ENCODE data around the gene SIK3.
"Not testable (repeated sequence)": the region's sequence is repeated elsewhere in the genome, so short reads cannot be mapped to it uniquely, and the experiment has no call there.

The SIK3 gene

GRCh38 chr11:116835042-116835772 is 263.0 kb downstream of the SIK3 start:
- TF ChIP-seq EZH2 (IDR thresholded peaks at IDR 0.05; ENCODE audit: borderline replicate concordance, low read depth, low read length, severe bottlenecking) (no peak), CTCF (IDR thresholded peaks at IDR 0.05; ENCODE audit: borderline replicate concordance, extremely low read depth, low read length, poor library complexity, severe bottlenecking) (no peak)
- Histone ChIP-seq H3K9me3 (ENCODE audit: insufficient read depth, low read length, severe bottlenecking) (no peaks in the 10 kb centered on the region), H2AFZ (ENCODE audit: low read depth, low read length) (peak overlapping the region; percentile 90), H4K20me1 (ENCODE audit: insufficient read depth, low read length) (no peaks in the 10 kb centered on the region), H3K9ac (ENCODE audit: low read depth, low read length) (peak overlapping the region; percentile 77), H3K27ac (ENCODE audit: low read length) (peak overlapping the region; percentile 87), H3K4me2 (ENCODE audit: insufficient read depth, low read length) (peak overlapping the region; percentile 87), H3K4me1 (ENCODE audit: insufficient read depth, low read length) (peaks cover 21% of the 10 kb centered on the region), H3K36me3 (ENCODE audit: insufficient read depth, low read length) (no peaks in the 10 kb centered on the region), H3K79me2 (ENCODE audit: insufficient read depth, low read length) (no peaks in the 10 kb centered on the region), H3K27me3 (ENCODE audit: insufficient read depth, low read length, poor library complexity) (no peaks in the 10 kb centered on the region), H3K4me3 (ENCODE audit: low read depth in 1 of 2, low read length in 2 of 2) (peak overlapping the region; percentile 13 to 69)
- DNase-seq, result peak; percentile 48
- ATAC-seq (ENCODE audit: insufficient read depth, low read depth), result peak; percentile 30

- H3K27ac ChIP-seq (ENCODE audit: low read length); H4K20me1 ChIP-seq (ENCODE audit: insufficient read depth, low read length); H3K36me3 ChIP-seq (ENCODE audit: insufficient read depth, low read length); H3K79me2 ChIP-seq (ENCODE audit: insufficient read depth, low read length); H3K4me3 ChIP-seq (ENCODE audit: low read depth in 1 of 2, low read length in 2 of 2); DNase-seq; H2AFZ ChIP-seq (ENCODE audit: low read depth, low read length); H3K9me3 ChIP-seq (ENCODE audit: insufficient read depth, low read length, severe bottlenecking); H3K27me3 ChIP-seq (ENCODE audit: insufficient read depth, low read length, poor library complexity); ATAC-seq (ENCODE audit: insufficient read depth, low read depth); H3K9ac ChIP-seq (ENCODE audit: low read depth, low read length): not testable (repeated sequence)
- H3K4me1 ChIP-seq (ENCODE audit: insufficient read depth, low read length), result peaks cover 21% of the 10 kb centered on the region
- H3K4me2 ChIP-seq (ENCODE audit: insufficient read depth, low read length), result peak overlapping the region; percentile 87
These were observed 263.6 kb downstream of the SIK3 start for GRCh38 chr11:116834535-116835041.

GRCh38 chr11:116833816-116834534 is 264.3 kb downstream of the SIK3 start:
- Histone ChIP-seq H3K9ac (ENCODE audit: low read depth, low read length) (no peak overlapping the region), H3K9me3 (ENCODE audit: insufficient read depth, low read length, severe bottlenecking) (no peaks in the 10 kb centered on the region), H3K36me3 (ENCODE audit: insufficient read depth, low read length) (no peaks in the 10 kb centered on the region), H3K4me1 (ENCODE audit: insufficient read depth, low read length) (peaks cover 21% of the 10 kb centered on the region), H3K4me3 (ENCODE audit: low read depth in 1 of 2, low read length in 2 of 2) (no peak overlapping the region), H3K79me2 (ENCODE audit: insufficient read depth, low read length) (no peaks in the 10 kb centered on the region), H3K27me3 (ENCODE audit: insufficient read depth, low read length, poor library complexity) (no peaks in the 10 kb centered on the region), H3K4me2 (ENCODE audit: insufficient read depth, low read length) (no peak overlapping the region), H3K27ac (ENCODE audit: low read length) (no peak overlapping the region), H4K20me1 (ENCODE audit: insufficient read depth, low read length) (no peaks in the 10 kb centered on the region), H2AFZ (ENCODE audit: low read depth, low read length) (no peak overlapping the region)
- TF ChIP-seq EZH2 (IDR thresholded peaks at IDR 0.05; ENCODE audit: borderline replicate concordance, low read depth, low read length, severe bottlenecking) (no peak), CTCF (IDR thresholded peaks at IDR 0.05; ENCODE audit: borderline replicate concordance, extremely low read depth, low read length, poor library complexity, severe bottlenecking) (no peak)
- no peak for DNase-seq
- ATAC-seq (ENCODE audit: insufficient read depth, low read depth), result no peak

- Histone ChIP-seq H3K4me3 (ENCODE audit: low read depth in 1 of 2, low read length in 2 of 2) (no peak overlapping the region), H2AFZ (ENCODE audit: low read depth, low read length) (no peak overlapping the region), H3K79me2 (ENCODE audit: insufficient read depth, low read length) (no peaks in the 10 kb centered on the region), H3K4me1 (ENCODE audit: insufficient read depth, low read length) (peaks cover 21% of the 10 kb centered on the region), H3K9ac (ENCODE audit: low read depth, low read length) (no peak overlapping the region), H3K36me3 (ENCODE audit: insufficient read depth, low read length) (no peaks in the 10 kb centered on the region), H3K27ac (ENCODE audit: low read length) (no peak overlapping the region), H3K9me3 (ENCODE audit: insufficient read depth, low read length, severe bottlenecking) (no peaks in the 10 kb centered on the region), H3K4me2 (ENCODE audit: insufficient read depth, low read length) (no peak overlapping the region), H3K27me3 (ENCODE audit: insufficient read depth, low read length, poor library complexity) (no peaks in the 10 kb centered on the region), H4K20me1 (ENCODE audit: insufficient read depth, low read length) (no peaks in the 10 kb centered on the region)
- TF ChIP-seq CTCF (IDR thresholded peaks at IDR 0.05; ENCODE audit: borderline replicate concordance, extremely low read depth, low read length, poor library complexity, severe bottlenecking), result no peak
- TF ChIP-seq EZH2 (IDR thresholded peaks at IDR 0.05; ENCODE audit: borderline replicate concordance, low read depth, low read length, severe bottlenecking), result no peak
- ATAC-seq (ENCODE audit: insufficient read depth, low read depth), result no peak
- DNase-seq, result no peak
These were observed 264.8 kb downstream of the SIK3 start for GRCh38 chr11:116833491-116833815.
